ENCODE results near the gene RELN.

RELN gene

GRCh38 chr7:103605640-103606039 lies 383.8 kb downstream of the RELN start:
- no peak overlapping the region for H3K4me3 ChIP-seq (ENCODE audit: low read depth, low read length)

GRCh38 chr7:103598326-103598905 lies 391.0 kb downstream of the RELN start:
- H3K4me3 ChIP-seq (ENCODE audit: low read depth, low read length) = no peak overlapping the region
- no peak for TF ChIP-seq CTCF (IDR thresholded peaks at IDR 0.05; ENCODE audit: low read depth, low read length)

More at GRCh38 chr7:103605640-103606039, 383.8 kb downstream of the RELN start:
- TF ChIP-seq CTCF (IDR thresholded peaks at IDR 0.05; ENCODE audit: low read depth, low read length) = no peak

- TF ChIP-seq CTCF (IDR thresholded peaks at IDR 0.05; ENCODE audit: low read depth, low read length) = no peak
- no peak overlapping the region for H3K4me3 ChIP-seq (ENCODE audit: low read depth, low read length)
Observed at GRCh38 chr7:103597606-103598005, 391.9 kb downstream of the RELN start.

GRCh38 chr7:103594186-103594585 lies 395.3 kb downstream of the RELN start:
- no peak for TF ChIP-seq CTCF (IDR thresholded peaks at IDR 0.05; ENCODE audit: low read depth, low read length)
- H3K4me3 ChIP-seq (ENCODE audit: low read depth, low read length) = no peak overlapping the region

GRCh38 chr7:103593691-103594090 lies 395.8 kb downstream of the RELN start:
- H3K4me3 ChIP-seq (ENCODE audit: low read depth, low read length) = no peak overlapping the region
- no peak for TF ChIP-seq CTCF (IDR thresholded peaks at IDR 0.05; ENCODE audit: low read depth, low read length)

- no peak for TF ChIP-seq CTCF (IDR thresholded peaks at IDR 0.05; ENCODE audit: low read depth, low read length)
- no peak overlapping the region for H3K4me3 ChIP-seq (ENCODE audit: low read depth, low read length)
Observed at GRCh38 chr7:103592844-103593243, 396.6 kb downstream of the RELN start.

GRCh38 chr7:103592187-103592586 lies 397.3 kb downstream of the RELN start:
- no peak overlapping the region for H3K4me3 ChIP-seq (ENCODE audit: low read depth, low read length)
- no peak for TF ChIP-seq CTCF (IDR thresholded peaks at IDR 0.05; ENCODE audit: low read depth, low read length)
